Measurements from ENCODE around the gene RGS10. TPM values are rescaled to one million over a fixed set of nuclear protein-coding genes. Genes with fewer than 3 reads are reported as not detected.
"Not testable (repeated sequence)": the region's sequence is repeated elsewhere in the genome, so short reads cannot be mapped to it uniquely, and the experiment has no call there.

Gene RGS10
- polyA plus RNA-seq (ENCODE audit: insufficient read length in 3 of 3): 10 to 100 TPM; 33.0 to 36.7 (median 36.1) TPM
- long read RNA-seq, donor 1, transcript RGS10-202 (5 exons, 804 nt): major isoform, 21 of 22 reads
- long read RNA-seq, donor 1, partial matches to known transcripts: 0 of 22 reads
- long read RNA-seq, donor 1, other reads (novel, unspliced or antisense): 0 of 22 reads
- long read RNA-seq, donor 2, transcript RGS10-202 (5 exons, 804 nt): major isoform, 26 of 29 reads
- long read RNA-seq, donor 2, partial matches to known transcripts: 0 of 29 reads
- long read RNA-seq, donor 2, other reads (novel, unspliced or antisense): 0 of 29 reads
- long read RNA-seq, donor 3, transcript RGS10-202 (5 exons, 804 nt): major isoform, 14 of 15 reads
- long read RNA-seq, donor 3, partial matches to known transcripts: 0 of 15 reads
- long read RNA-seq, donor 3, other reads (novel, unspliced or antisense): 0 of 15 reads
- long read RNA-seq, donor 4, transcript RGS10-202 (5 exons, 804 nt): major isoform, 35 of 41 reads
- long read RNA-seq, donor 4, partial matches to known transcripts: 0 of 41 reads
- long read RNA-seq, donor 4, other reads (novel, unspliced or antisense): 0 of 41 reads
- long read RNA-seq, donor 5, transcript RGS10-202 (5 exons, 804 nt): major isoform, 10 of 10 reads
- long read RNA-seq, donor 5, partial matches to known transcripts: 0 of 10 reads
- long read RNA-seq, donor 5, other reads (novel, unspliced or antisense): 0 of 10 reads
- long read RNA-seq, donor 6, transcript RGS10-202 (5 exons, 804 nt): major isoform, 14 of 16 reads
- long read RNA-seq, donor 6, partial matches to known transcripts: 0 of 16 reads
- long read RNA-seq, donor 6, other reads (novel, unspliced or antisense): 0 of 16 reads
- long read RNA-seq, donor 7, transcript RGS10-202 (5 exons, 804 nt): major isoform, 37 of 45 reads
- long read RNA-seq, donor 7, partial matches to known transcripts: 6 of 45 reads
- long read RNA-seq, donor 7, other reads (novel, unspliced or antisense): 0 of 45 reads
- long read RNA-seq, donor 8, transcript RGS10-202 (5 exons, 804 nt): major isoform, 16 of 17 reads
- long read RNA-seq, donor 8, partial matches to known transcripts: 0 of 17 reads
- long read RNA-seq, donor 8, other reads (novel, unspliced or antisense): 0 of 17 reads
- long read RNA-seq, donor 9, transcript RGS10-202 (5 exons, 804 nt): major isoform, 32 of 35 reads
- long read RNA-seq, donor 9, partial matches to known transcripts: 0 of 35 reads
- long read RNA-seq, donor 9, other reads (novel, unspliced or antisense): 0 of 35 reads
- long read RNA-seq, donor 10, transcript RGS10-202 (5 exons, 804 nt): major isoform, 19 of 21 reads
- long read RNA-seq, donor 10, partial matches to known transcripts: 0 of 21 reads
- long read RNA-seq, donor 10, other reads (novel, unspliced or antisense): 0 of 21 reads
- long read RNA-seq, donor 11, transcript RGS10-202 (5 exons, 804 nt): major isoform, 16 of 17 reads
- long read RNA-seq, donor 11, partial matches to known transcripts: 0 of 17 reads
- long read RNA-seq, donor 11, other reads (novel, unspliced or antisense): 0 of 17 reads
- long read RNA-seq, donor 12, transcript RGS10-202 (5 exons, 804 nt): major isoform, 34 of 34 reads
- long read RNA-seq, donor 12, partial matches to known transcripts: 0 of 34 reads
- long read RNA-seq, donor 12, other reads (novel, unspliced or antisense): 0 of 34 reads
- long read RNA-seq, donor 13, transcript RGS10-202 (5 exons, 804 nt): major isoform, 7 of 7 reads
- long read RNA-seq, donor 13, partial matches to known transcripts: 0 of 7 reads
- long read RNA-seq, donor 13, other reads (novel, unspliced or antisense): 0 of 7 reads
- long read RNA-seq, donor 14: 0 reads
- long read RNA-seq, donor 15, transcript RGS10-202 (5 exons, 804 nt): major isoform, 28 of 31 reads
- long read RNA-seq, donor 15, partial matches to known transcripts: 0 of 31 reads
- long read RNA-seq, donor 15, other reads (novel, unspliced or antisense): 0 of 31 reads
- long read RNA-seq, donor 16, transcript RGS10-202 (5 exons, 804 nt): major isoform, 26 of 28 reads
- long read RNA-seq, donor 16, partial matches to known transcripts: 0 of 28 reads
- long read RNA-seq, donor 16, other reads (novel, unspliced or antisense): 0 of 28 reads

- peak; percentile 30 for DNase-seq
Measured at GRCh38 chr10:119542357-119542987, at the start of gene RGS10. TSS of gene RGS10 (minus strand) at chr10:119542719. CDS start at chr10:119542638, 81 bp downstream.

- no peak for DNase-seq
Measured at GRCh38 chr10:119588071-119588470, 45.6 kb upstream of the RGS10 start.

GRCh38 chr10:119578355-119578754 lies 35.8 kb upstream of the RGS10 start:
- DNase-seq: no peak

- DNase-seq: no peak
Measured at GRCh38 chr10:119575991-119576390, 33.5 kb upstream of the RGS10 start.

- no peak for DNase-seq
Measured at GRCh38 chr10:119575506-119575905, 33.0 kb upstream of the RGS10 start.

- DNase-seq: no peak
Measured at GRCh38 chr10:119567978-119568377, 25.5 kb upstream of the RGS10 start.

- no peak for DNase-seq
Measured at GRCh38 chr10:119562097-119562496, 19.6 kb upstream of the RGS10 start.

GRCh38 chr10:119559511-119559910 lies 17.0 kb upstream of the RGS10 start:
- DNase-seq: not testable (repeated sequence)

- DNase-seq: not testable (repeated sequence)
Measured at GRCh38 chr10:119556081-119556480, 13.6 kb upstream of the RGS10 start.

GRCh38 chr10:119555178-119555784 lies 12.8 kb upstream of the RGS10 start:
- no peak for DNase-seq

- no peak for DNase-seq
Measured at GRCh38 chr10:119550827-119551226, 8.3 kb upstream of the RGS10 start.

GRCh38 chr10:119549247-119549999 lies 6.9 kb upstream of the RGS10 start:
- DNase-seq: no peak

GRCh38 chr10:119546009-119546408 lies 3.5 kb upstream of the RGS10 start:
- DNase-seq: no peak

- DNase-seq: no peak
Measured at GRCh38 chr10:119545310-119545709, 2.8 kb upstream of the RGS10 start.

GRCh38 chr10:119543814-119544642 lies 1.5 kb upstream of the RGS10 start:
- DNase-seq: peak; percentile 65

GRCh38 chr10:119542988-119543813 lies 682 bp upstream of the RGS10 start:
- peak; percentile 33 for DNase-seq
